Duodenal mucosa (tissue), 2 donors: Measurements from ENCODE around the gene GRIFIN.
"Not testable (repeated sequence)": the region's sequence is repeated elsewhere in the genome, so short reads cannot be mapped to it uniquely, and the experiment has no call there.

Experiments used
- H3K27ac ChIP-seq: one replicate; pipeline ENCODE4 v1.7.0; 2013; ENCODE audit warnings: low read depth, low read length
- H3K27me3 ChIP-seq, 2 donors: one replicate each; pipeline ENCODE4 v1.7.0; 2013; ENCODE audit warnings: low read length in 2 of 2, control low read depth in 1 of 2; ENCODE audit not compliant: insufficient read depth in 2 of 2, control insufficient read depth in 1 of 2
- H3K36me3 ChIP-seq, 2 donors: one replicate each; pipeline ENCODE4 v1.7.0; 2013; ENCODE audit warnings: low read length in 2 of 2, control low read depth in 1 of 2; ENCODE audit not compliant: insufficient read depth in 2 of 2, control insufficient read depth in 1 of 2
- H3K4me1 ChIP-seq, 2 donors: one replicate each; pipeline ENCODE4 v1.7.0; 2013; ENCODE audit warnings: low read length in 2 of 2, control low read depth in 1 of 2; ENCODE audit not compliant: insufficient read depth in 2 of 2, control insufficient read depth in 1 of 2
- H3K4me3 ChIP-seq, 2 donors: one replicate each; pipeline ENCODE4 v1.7.0; 2013; ENCODE audit warnings: low read length in 2 of 2, low read depth in 1 of 2
- H3K9ac ChIP-seq, 2 donors: one replicate each; pipeline ENCODE4 v1.7.0; 2013; ENCODE audit warnings: low read length in 2 of 2, low read depth in 1 of 2
- H3K9me3 ChIP-seq, 2 donors: one replicate each; pipeline ENCODE4 v1.7.0; 2013; ENCODE audit warnings: low read length in 2 of 2, control low read depth in 1 of 2; ENCODE audit not compliant: control insufficient read depth in 1 of 2

GRIFIN gene

DNA sequence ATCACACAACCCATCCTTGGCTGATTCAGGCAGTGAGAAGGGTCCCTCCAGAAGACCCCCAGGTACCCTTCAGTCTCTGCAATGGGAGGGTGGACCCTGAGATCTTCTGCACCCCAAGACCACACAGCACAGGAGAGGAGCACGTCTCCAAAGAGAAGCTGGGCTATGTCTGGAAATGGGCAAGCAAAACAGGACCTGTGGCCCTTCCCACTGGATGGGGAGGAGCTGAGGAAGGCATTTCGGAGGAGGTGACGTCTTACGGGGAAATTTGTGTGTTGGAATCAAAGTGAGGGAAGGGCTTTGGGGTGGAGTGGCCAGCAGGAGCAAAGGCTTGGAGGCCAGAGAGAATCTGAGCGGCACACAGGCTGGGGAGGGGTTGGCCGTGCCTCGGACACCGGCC is 16.5 kb downstream of the GRIFIN start:
- Histone ChIP-seq H3K27ac (no peak overlapping the region), H3K9ac (no peak overlapping the region), H3K27me3 (no peaks in the 10 kb centered on the region), H3K4me3 (no peak overlapping the region), H3K9me3 (no peaks in the 10 kb centered on the region), H3K4me1 (no peaks in the 10 kb centered on the region), H3K36me3 (no peaks in the 10 kb centered on the region)

DNA sequence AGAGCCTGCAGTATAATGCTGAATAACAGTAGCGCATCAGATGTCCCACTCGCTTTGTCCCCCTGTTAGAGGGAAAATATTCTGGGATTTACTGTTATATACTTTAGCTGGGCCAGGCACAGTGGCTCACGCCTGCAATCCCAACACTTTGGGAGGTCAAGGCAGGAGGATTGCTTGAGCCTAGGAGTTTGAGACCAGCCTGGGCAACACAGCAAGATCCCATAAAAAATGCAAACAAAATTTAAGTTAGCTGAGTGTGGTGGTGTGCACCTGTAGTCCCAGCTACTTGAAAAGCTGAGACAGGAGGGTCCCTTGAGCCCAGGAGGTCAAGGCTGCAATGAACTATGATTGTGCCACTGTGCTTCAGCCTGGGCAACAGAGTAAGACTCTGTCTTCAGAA is 22.3 kb downstream of the GRIFIN start:
- not testable (repeated sequence) for H3K36me3 ChIP-seq, H3K9me3 ChIP-seq, H3K27me3 ChIP-seq, H3K9ac ChIP-seq, H3K27ac ChIP-seq, H3K4me3 ChIP-seq
- peaks cover 7 to 11% of the 10 kb centered on the region in 2 donors for H3K4me1 ChIP-seq

DNA sequence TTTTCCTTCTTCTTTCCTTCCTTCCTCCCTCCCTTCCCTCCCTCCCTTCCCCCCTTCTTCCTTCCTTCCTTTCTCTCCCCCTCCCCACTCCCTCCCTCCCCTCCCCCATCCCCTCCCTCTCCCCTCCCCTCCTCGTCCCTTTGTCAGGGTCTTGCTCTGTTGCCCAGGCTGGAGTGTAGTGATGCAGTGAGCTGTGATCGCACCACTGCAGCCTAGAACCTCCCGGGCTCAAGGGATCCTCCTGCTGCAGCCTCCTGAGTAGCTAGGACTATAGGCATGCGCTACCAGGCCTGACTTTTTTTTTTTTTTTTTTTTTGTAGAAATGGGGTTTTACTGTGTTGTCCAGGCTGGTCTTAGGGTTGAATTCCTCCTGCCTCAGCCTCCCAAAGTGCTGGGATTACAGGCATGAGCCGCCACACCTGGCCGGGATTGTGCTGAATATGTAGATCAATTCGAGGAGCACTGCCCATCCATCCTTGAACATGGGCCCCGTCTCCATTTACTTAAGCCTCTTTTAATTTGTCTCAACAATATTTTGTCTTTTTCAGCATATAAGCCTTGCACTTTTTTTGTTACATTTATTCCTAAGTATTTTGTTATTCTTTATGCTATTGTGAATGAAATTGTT is 23.4 kb downstream of the GRIFIN start:
- no peak overlapping the region for H3K27ac ChIP-seq
- no peaks in the 10 kb centered on the region for H3K27me3 ChIP-seq
- no peaks in the 10 kb centered on the region for H3K36me3 ChIP-seq
- H3K9me3 ChIP-seq, result no peaks in the 10 kb centered on the region
- no peak overlapping the region for H3K4me3 ChIP-seq
- H3K9ac ChIP-seq, result no peak overlapping the region
- peaks cover 7 to 11% of the 10 kb centered on the region in 2 donors for H3K4me1 ChIP-seq

DNA sequence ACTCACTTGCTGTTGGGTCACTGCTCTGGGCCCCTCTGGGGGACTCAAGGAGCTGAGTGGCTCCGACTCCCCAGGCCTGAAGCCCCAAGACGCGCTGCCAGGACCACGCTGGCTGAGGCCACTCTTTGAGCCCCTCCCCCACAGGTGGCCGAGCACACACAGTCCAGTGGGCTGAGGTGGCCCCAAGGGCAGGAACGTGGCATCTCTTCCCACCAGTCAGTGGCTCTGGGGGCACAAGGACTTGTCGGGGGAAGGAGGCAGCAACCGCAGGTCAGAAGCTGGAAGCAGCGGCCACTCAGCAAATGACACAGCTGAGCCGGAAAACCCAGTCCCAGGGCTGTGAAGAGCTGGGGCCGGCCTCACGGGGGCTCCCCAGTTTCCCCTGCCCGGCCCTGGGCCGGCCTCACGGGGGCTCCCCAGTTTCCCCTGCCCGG is 24.1 kb downstream of the GRIFIN start:
- H3K4me3 ChIP-seq, result peak overlapping the region; percentile 63 to 71
- H3K4me1 ChIP-seq, result peaks cover 7 to 11% of the 10 kb centered on the region in 2 donors
- no peak overlapping the region for H3K27ac ChIP-seq
- H3K27me3 ChIP-seq, result no peaks in the 10 kb centered on the region
- H3K9me3 ChIP-seq, result no peaks in the 10 kb centered on the region
- peak overlapping the region; percentile 51 to 55 for H3K9ac ChIP-seq
- no peaks in the 10 kb centered on the region for H3K36me3 ChIP-seq

DNA sequence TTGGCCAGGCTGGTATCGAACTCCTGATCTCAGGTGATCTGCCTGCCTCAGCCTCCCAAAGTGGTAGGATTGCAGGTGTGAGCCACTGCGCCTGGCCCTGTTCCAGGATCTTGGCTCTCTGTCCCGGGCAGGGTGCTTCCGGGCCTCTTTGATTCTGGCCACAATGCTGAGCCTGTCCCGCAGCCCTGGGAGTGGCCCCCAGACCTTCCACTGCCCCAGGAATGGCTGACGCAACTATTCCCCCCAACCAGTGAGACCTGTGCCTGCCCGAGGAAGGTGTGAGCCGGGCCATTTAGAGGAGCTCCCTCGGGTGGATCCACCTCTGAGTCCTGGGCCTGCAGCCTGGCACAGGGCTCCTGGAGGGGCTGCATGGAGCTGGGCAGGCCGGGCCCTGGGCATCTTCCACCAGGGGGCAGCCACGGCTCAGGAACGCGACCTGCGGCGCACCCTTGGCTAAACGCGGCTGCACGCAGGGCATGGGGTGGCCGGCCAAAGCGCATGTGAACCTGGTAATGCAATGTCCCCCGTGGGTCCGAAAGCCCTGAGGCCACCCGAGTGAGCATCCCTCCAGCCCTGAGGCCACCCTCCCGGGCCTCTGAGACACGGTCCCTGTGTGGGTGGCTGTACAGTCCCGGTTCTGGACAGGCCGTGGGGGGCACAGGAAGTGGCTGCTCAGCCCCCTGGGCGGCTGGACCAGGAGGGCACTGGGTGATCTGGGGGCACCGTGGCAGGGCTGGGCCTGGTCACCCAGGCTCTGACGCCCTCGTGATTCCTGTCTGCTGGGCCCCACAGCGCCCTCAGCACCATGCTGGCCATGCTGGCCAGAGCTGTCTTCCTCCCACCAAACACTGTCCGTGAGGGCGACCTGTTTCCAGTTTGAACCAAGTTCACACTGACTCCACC is 24.8 kb downstream of the GRIFIN start:
- no peaks in the 10 kb centered on the region for H3K36me3 ChIP-seq
- H3K27me3 ChIP-seq, result no peaks in the 10 kb centered on the region
- no peak overlapping the region for H3K27ac ChIP-seq
- peak overlapping the region; percentile 63 to 71 for H3K4me3 ChIP-seq
- peaks cover 7 to 11% of the 10 kb centered on the region in 2 donors for H3K4me1 ChIP-seq
- H3K9ac ChIP-seq, result peak overlapping the region; percentile 51 to 55
- H3K9me3 ChIP-seq, result no peaks in the 10 kb centered on the region

DNA sequence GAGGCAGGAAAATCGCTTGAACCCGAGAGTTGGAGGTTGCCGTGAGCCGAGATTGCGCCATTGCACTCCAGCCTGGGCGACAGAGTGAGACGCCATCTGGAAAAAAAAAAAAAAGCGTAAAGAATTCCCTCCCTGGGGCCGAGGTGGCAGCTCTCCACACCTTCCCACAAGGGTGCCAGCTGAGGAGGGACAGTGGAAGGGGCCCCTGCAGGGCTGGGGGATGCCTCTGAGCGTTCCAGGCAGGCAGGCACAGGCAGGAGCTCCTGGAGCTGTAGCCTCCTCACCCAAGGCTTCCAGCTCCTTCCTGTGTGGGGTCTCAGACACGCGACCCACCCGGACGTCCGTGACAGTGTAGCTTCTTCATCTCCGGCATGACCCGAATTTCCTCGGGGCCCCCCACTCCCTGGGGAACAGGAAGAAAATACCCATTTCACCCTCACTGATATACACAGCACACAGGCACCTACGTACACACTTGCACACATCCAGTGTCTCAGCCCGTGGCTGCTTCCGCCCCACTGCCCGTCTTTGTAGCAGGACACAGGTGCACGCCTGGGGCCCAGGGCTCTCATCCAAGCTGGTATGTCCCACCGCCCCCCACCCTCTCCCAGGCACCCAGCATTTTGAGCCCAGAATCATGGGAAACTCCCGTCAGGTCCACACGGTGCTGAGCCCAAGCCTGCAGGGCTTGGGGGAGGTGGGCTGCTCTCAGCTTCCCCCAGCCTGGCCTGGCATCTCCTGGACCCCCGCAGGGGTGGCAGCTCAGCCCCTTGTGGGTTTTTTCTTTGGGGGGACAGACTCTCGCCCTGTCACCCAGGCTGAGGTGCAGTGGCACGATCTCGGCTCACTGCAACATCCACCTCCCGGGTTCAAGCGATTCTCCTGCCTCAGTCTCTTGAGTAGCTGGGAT is 25.7 kb downstream of the GRIFIN start:
- Histone ChIP-seq H3K4me1 (peaks cover 7 to 11% of the 10 kb centered on the region in 2 donors), H3K9ac (no peak overlapping the region), H3K9me3 (no peaks in the 10 kb centered on the region), H3K36me3 (no peaks in the 10 kb centered on the region), H3K4me3 (no peak overlapping the region), H3K27me3 (no peaks in the 10 kb centered on the region), H3K27ac (no peak overlapping the region)

DNA sequence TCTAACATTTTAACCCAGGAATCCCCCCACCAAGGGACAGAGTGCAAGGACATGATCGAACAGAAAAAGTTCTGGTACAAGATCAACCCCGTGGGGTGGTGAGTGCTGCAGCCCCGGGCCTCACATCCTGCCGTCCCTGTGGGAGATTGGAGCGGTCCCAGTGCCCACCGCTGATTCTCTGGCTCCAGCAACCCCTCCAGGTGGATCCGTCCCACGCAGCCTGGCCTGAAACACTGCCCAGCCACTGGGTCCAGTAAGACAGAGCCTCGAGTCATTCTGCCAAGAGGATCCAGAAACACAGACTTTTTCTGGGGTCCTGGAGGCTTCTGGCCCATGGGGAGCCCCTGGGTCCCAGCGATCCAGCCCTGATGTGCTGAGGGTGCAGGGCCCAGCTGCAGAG is 29.5 kb downstream of the GRIFIN start:
- H3K27ac ChIP-seq, result no peak overlapping the region
- H3K4me3 ChIP-seq, result no peak overlapping the region
- H3K36me3 ChIP-seq, result no peaks in the 10 kb centered on the region
- no peaks in the 10 kb centered on the region for H3K9me3 ChIP-seq
- H3K4me1 ChIP-seq, result peaks cover 2 to 6% of the 10 kb centered on the region in 2 donors
- H3K9ac ChIP-seq, result no peak overlapping the region
- no peaks in the 10 kb centered on the region for H3K27me3 ChIP-seq

DNA sequence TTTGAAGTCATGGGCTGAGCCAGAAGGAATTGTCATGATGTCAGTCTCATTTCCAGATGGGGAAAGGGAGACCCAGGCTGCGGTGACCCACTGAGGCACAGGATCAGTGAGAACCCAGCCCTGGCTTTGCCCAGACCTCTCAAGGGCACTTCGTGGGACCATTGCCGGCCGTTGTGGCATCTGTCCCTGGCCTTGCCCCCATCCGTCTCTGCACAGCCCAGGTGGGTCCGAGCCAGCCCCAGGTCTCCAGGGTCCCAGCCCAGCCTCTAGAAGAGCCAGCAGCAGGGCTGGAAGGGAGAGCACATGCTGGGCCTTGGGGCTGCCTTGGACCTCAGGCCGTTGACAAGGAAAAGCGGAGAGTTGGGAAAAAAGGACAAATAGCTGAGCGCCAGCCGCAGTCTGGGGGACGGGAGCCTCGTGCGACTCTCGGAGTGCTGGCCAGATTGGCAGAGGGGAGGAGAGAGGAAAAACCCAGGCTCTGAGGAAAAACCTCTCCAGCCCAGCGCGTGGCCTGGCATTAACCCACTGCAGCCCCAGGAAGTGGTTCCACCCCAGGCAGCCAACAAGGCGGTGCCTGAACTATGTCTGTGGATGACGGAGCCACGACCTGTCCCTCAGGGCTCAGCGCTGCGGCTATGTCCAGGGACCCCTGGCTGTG is 30.2 kb downstream of the GRIFIN start:
- no peak overlapping the region for H3K9ac ChIP-seq
- no peaks in the 10 kb centered on the region for H3K36me3 ChIP-seq
- H3K9me3 ChIP-seq, result no peaks in the 10 kb centered on the region
- no peak overlapping the region for H3K27ac ChIP-seq
- H3K27me3 ChIP-seq, result no peaks in the 10 kb centered on the region
- peaks cover 0 to 2% of the 10 kb centered on the region in 2 donors for H3K4me1 ChIP-seq
- H3K4me3 ChIP-seq, result no peak overlapping the region

DNA sequence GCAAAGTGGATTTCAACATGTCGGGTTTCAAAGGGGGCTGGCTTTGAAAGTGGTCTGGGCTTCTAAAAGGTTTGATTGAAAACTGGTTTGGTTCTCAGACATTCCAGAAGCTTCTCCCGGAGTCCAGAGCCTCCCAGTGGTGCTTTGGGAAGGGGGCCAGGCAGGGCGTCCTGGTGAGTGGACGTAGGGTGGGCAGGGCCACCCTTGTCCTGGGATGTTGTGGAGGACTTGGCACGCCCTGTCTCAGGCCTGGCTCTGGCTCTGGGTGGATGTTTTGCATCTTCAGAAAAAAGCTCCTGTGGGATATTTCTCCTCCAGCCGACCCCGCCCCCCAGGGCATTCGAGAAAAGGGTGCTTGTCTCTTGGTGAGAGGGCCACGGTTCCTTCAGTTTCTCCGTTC is 31.2 kb downstream of the GRIFIN start:
- Histone ChIP-seq H3K27me3 (no peaks in the 10 kb centered on the region), H3K9me3 (no peaks in the 10 kb centered on the region), H3K4me1 (peaks cover 5 to 12% of the 10 kb centered on the region in 2 donors), H3K9ac (no peak overlapping the region), H3K36me3 (no peaks in the 10 kb centered on the region), H3K4me3 (no peak overlapping the region), H3K27ac (no peak overlapping the region)
